Panc1 (cell line): ENCODE data around the gene TIMM17B. TPM values are rescaled to one million over a fixed set of nuclear protein-coding genes. Genes with fewer than 3 reads are reported as not detected.

Source experiments
- ATAC-seq: fragments of 200-7000 bp; cut with Tn5 transposase; 2 replicates; pipeline ENCODE4 v1.9.1; 2020; ENCODE audit warnings: mild to moderate bottlenecking, moderate library complexity
- BruUV-seq: library from RNA; stranded (reverse); fragments of 400-500 nt; replicated peaks from 2 replicates; lab custom pipeline; 2021; lab: Mats Ljungman, UMichigan
- CTCF ChIA-PET: fragments of 300-600 bp; sonication (Branson Sonifier 250); formaldehyde crosslinking; loops from one replicate; lab custom pipeline; 2022; ENCODE audit warnings: antibody characterized with exemption; lab: Charles Lee
- POLR2A ChIA-PET: fragments of 300-600 bp; sonication (Branson Sonifier 250); formaldehyde crosslinking; loops from one replicate; lab custom pipeline; 2022; ENCODE audit warnings: antibody characterized with exemption; lab: Charles Lee
- DNase-seq: peaks from one replicate; pipeline ENCODE4 v3.0.0-alpha.2; 2010; ENCODE audit warnings: low read depth, low spot score
- H3K27ac ChIP-seq: 2 replicates; pipeline ENCODE4 v1.5.1; 2011; ENCODE audit warnings: mild to moderate bottlenecking, low read length, inconsistent platforms
- H3K27me3 ChIP-seq: fragments of 200-500 bp; sonication (Bioruptor generic); 2 replicates; pipeline ENCODE4 v1.6.0; 2014; ENCODE audit warnings: low read length, inconsistent platforms; ENCODE audit not compliant: control insufficient read depth, insufficient read depth
- H3K36me3 ChIP-seq: fragments of 200-500 bp; sonication (Bioruptor generic); 2 replicates; pipeline ENCODE4 v1.5.1; 2014; ENCODE audit warnings: inconsistent platforms, mild to moderate bottlenecking, low read length, moderate library complexity; ENCODE audit not compliant: control insufficient read depth, insufficient read depth
- H3K4me1 ChIP-seq: 2 replicates; pipeline ENCODE4 v1.5.1; 2011; ENCODE audit warnings: inconsistent platforms, mild to moderate bottlenecking, low read length, moderate library complexity; ENCODE audit not compliant: control insufficient read depth, insufficient read depth
- H3K4me3 ChIP-seq, 2 experiments: 2 replicates each; pipeline ENCODE4 v1.5.1; 2011 to 2012; ENCODE audit warnings: low read depth in 2 of 2, low read length in 2 of 2, mild to moderate bottlenecking in 2 of 2, inconsistent platforms in 1 of 2, moderate library complexity in 1 of 2
- H3K9me3 ChIP-seq: fragments of 200-500 bp; sonication (Bioruptor generic); 2 replicates; pipeline ENCODE4 v1.5.1; 2014; ENCODE audit warnings: low read depth, mild to moderate bottlenecking, inconsistent platforms, low read length, moderate library complexity; ENCODE audit not compliant: control insufficient read depth, insufficient read depth
- CTCF ChIP-seq: fragments of 450-650 bp; IDR thresholded peaks from 2 replicates; pipeline ENCODE4 v1.5.1; 2017; ENCODE audit warnings: mild to moderate bottlenecking
- POLR2AphosphoS5 ChIP-seq: IDR thresholded peaks from 2 replicates; pipeline ENCODE4 v1.6.1; 2012; ENCODE audit warnings: mild to moderate bottlenecking, low read depth, low read length, moderate library complexity
- REST ChIP-seq, 2 experiments: IDR thresholded peaks; 2 replicates each; pipeline ENCODE4 v1.6.1; 2011 to 2012; ENCODE audit warnings: low read depth in 2 of 2, control low read depth in 1 of 2, low read length in 1 of 2, mild to moderate bottlenecking in 1 of 2, moderate library complexity in 1 of 2; ENCODE audit not compliant: insufficient read depth in 1 of 2
- SIN3A ChIP-seq: IDR thresholded peaks from 2 replicates; pipeline ENCODE4 v1.6.1; 2012; ENCODE audit warnings: low read depth, mild to moderate bottlenecking, low read length, moderate library complexity, borderline replicate concordance; ENCODE audit not compliant: insufficient read depth
- TCF7L2 ChIP-seq: IDR thresholded peaks from 2 replicates; pipeline ENCODE4 v1.6.1; 2011; ENCODE audit warnings: mild to moderate bottlenecking, low read depth, low read length, inconsistent platforms
- in situ Hi-C: cut with HindIII; loops from 2 replicates; pipeline ENCODE4 v1.10.0; 2016; ENCODE audit warnings: low sequenced_read_pairs, low pct_unique_long_range_greater_than_20kb
- intact Hi-C: fragments of 100-400 bp; cut with micrococcal nuclease; formaldehyde crosslinking; loops from one replicate; pipeline ENCODE4 v1.10.0; 2022; ENCODE audit not compliant: unreplicated experiment
- total RNA-seq: library from RNA; stranded (reverse); gene quantifications from one replicate; pipeline ENCODE4 v1.2.1, GENCODE V29; 2021; ENCODE audit not compliant: unreplicated experiment

Gene TIMM17B
- total RNA-seq, 1 experiment from 2014 or later, result 92.1 TPM

GRCh38 chrX:48903290-48903689 lies 5.7 kb upstream of the TIMM17B start:
- Histone ChIP-seq H3K9me3 (no peaks in the 10 kb centered on the region), H3K27ac (no peak overlapping the region), H3K4me3 (no peak overlapping the region), H3K4me1 (0 out of 2 replicates have a peak, but pooled peaks cover 6% of the 10 kb centered on the region), H3K27me3 (no peaks in the 10 kb centered on the region), H3K36me3 (peaks cover 2% of the 10 kb centered on the region; the same call in 1 of the 2 replicates)
- DNase-seq, result no peak
- intact Hi-C loops (no loop called here), in situ Hi-C loops (no loop called here)
- TF ChIP-seq TCF7L2, result no peak
- no peak; the same call in 1 of the 2 replicates for TF ChIP-seq POLR2AphosphoS5
- no peak for TF ChIP-seq REST (IDR thresholded peaks at IDR 0.05; ENCODE audit: insufficient read depth in 1 of 2, low read depth in 2 of 2, low read length in 1 of 2)
- no peak for TF ChIP-seq CTCF
- TF ChIP-seq SIN3A, result no peak
- ChIA-PET POLR2A (no interaction called here), CTCF (no interaction called here)
- ATAC-seq, result no peak
- no TSS peak for BruUV-seq

- Histone ChIP-seq H3K27me3 (no peaks in the 10 kb centered on the region), H3K27ac (no peak overlapping the region), H3K36me3 (peaks cover 2% of the 10 kb centered on the region; the same call in 1 of the 2 replicates), H3K4me1 (0 out of 2 replicates have a peak, but pooled peaks cover 6% of the 10 kb centered on the region), H3K9me3 (no peaks in the 10 kb centered on the region), H3K4me3 (no peak overlapping the region)
- TF ChIP-seq REST (IDR thresholded peaks at IDR 0.05; ENCODE audit: insufficient read depth in 1 of 2, low read depth in 2 of 2, low read length in 1 of 2), result no peak
- no peak for TF ChIP-seq CTCF
- TF ChIP-seq POLR2AphosphoS5, result no peak
- TF ChIP-seq SIN3A, result no peak
- TF ChIP-seq TCF7L2, result no peak
- intact Hi-C loops (no loop called here), in situ Hi-C loops (no loop called here)
- ChIA-PET POLR2A (interaction anchor here (0.8 kb wide), 1 partner anchor 261 kb away, joined by 3 read pairs; no protein-coding TSS in a partner anchor), CTCF (no interaction called here)
- no peak for DNase-seq
- ATAC-seq, result no peak
- BruUV-seq, result no TSS peak
These were observed 5.2 kb upstream of the TIMM17B start for GRCh38 chrX:48902776-48903175.
